Stimulated activated CD4-positive, alpha-beta T cell treated with anti-CD3 and anti-CD28 coated beads, Interleukin-12 subunit alpha, Interleukin-12 subunit beta, amount 100 ng/mL, for 4 hours (primary cell): ENCODE data around the gene PIK3R3.

Source experiments
- DNase-seq: peaks from one replicate; pipeline ENCODE4 v3.0.0-alpha.2; 2020

The PIK3R3 gene

GRCh38 chr1:46132529-46133180 is at the start of gene PIK3R3:
Gene PIK3R3, minus strand, starts transcription at chr1:46132629. Its CDS starts 677 bp downstream, at chr1:46131952.
- DNase-seq: peak; percentile 83

GRCh38 chr1:46181343-46182260 is 49.2 kb upstream of the PIK3R3 start:
- DNase-seq: no peak

GRCh38 chr1:46180082-46180616 is 47.7 kb upstream of the PIK3R3 start:
- DNase-seq: no peak

- peak; percentile 53 for DNase-seq
Measured at GRCh38 chr1:46179138-46180081, 47.0 kb upstream of the PIK3R3 start.

- no peak for DNase-seq
Measured at GRCh38 chr1:46176211-46176865, 43.9 kb upstream of the PIK3R3 start, which contains the start of gene P3R3URF. Gene P3R3URF, minus strand, starts transcription at chr1:46176488. Its CDS starts 17 bp downstream, at chr1:46176471.

- no peak for DNase-seq
Measured at GRCh38 chr1:46175243-46175642, 42.8 kb upstream of the PIK3R3 start.

GRCh38 chr1:46174448-46175231 is 42.2 kb upstream of the PIK3R3 start, which contains the start of gene TSPAN1:
Gene TSPAN1, plus strand, starts transcription at chr1:46175087. Its CDS starts 6,021 bp downstream, at chr1:46181108.
- no peak for DNase-seq

GRCh38 chr1:46173361-46173856 is 41.0 kb upstream of the PIK3R3 start:
- no peak for DNase-seq

GRCh38 chr1:46172321-46172720 is 39.9 kb upstream of the PIK3R3 start:
- DNase-seq: no peak

GRCh38 chr1:46171871-46172270 is 39.4 kb upstream of the PIK3R3 start:
- DNase-seq: no peak

GRCh38 chr1:46171351-46171750 is 38.9 kb upstream of the PIK3R3 start:
- no peak for DNase-seq

- no peak for DNase-seq
Measured at GRCh38 chr1:46169811-46170454, 37.5 kb upstream of the PIK3R3 start.

- DNase-seq: no peak
Measured at GRCh38 chr1:46168477-46168876, 36.0 kb upstream of the PIK3R3 start.

- DNase-seq: peak; percentile 48
Measured at GRCh38 chr1:46166521-46167462, 34.4 kb upstream of the PIK3R3 start.

- DNase-seq: no peak
Measured at GRCh38 chr1:46160212-46160611, 27.8 kb upstream of the PIK3R3 start.

GRCh38 chr1:46159516-46159915 is 27.1 kb upstream of the PIK3R3 start:
- no peak for DNase-seq

GRCh38 chr1:46158312-46159281 is 26.2 kb upstream of the PIK3R3 start:
- DNase-seq: no peak

- no peak for DNase-seq
Measured at GRCh38 chr1:46157916-46158311, 25.5 kb upstream of the PIK3R3 start.
